Esophagus (tissue), 2 donors: ENCODE data around the gene KLHL33. TPM values are rescaled to one million over a fixed set of nuclear protein-coding genes. Genes with fewer than 3 reads are reported as not detected.
A peak's percentile ranks its signal among the peaks of the same experiment; 100 is the strongest.

ENCODE experiments used
- H3K27ac ChIP-seq, 2 donors: one replicate each; pipeline ENCODE4 v1.5.1; 2013; ENCODE audit warnings: low read depth in 2 of 2, mild to moderate bottlenecking in 2 of 2, inconsistent platforms in 1 of 2, low read length in 1 of 2, moderate library complexity in 1 of 2
- H3K27me3 ChIP-seq, 2 donors: one replicate each; pipeline ENCODE4 v1.6.1; 2013; ENCODE audit warnings: low read length in 2 of 2, control low read depth in 1 of 2, mild to moderate bottlenecking in 1 of 2; ENCODE audit not compliant: insufficient read depth in 2 of 2, control insufficient read depth in 1 of 2
- H3K36me3 ChIP-seq, 2 donors: one replicate each; pipeline ENCODE4 v1.6.1; 2013; ENCODE audit warnings: low read length in 1 of 2; ENCODE audit not compliant: control insufficient read depth in 2 of 2, insufficient read depth in 2 of 2
- H3K4me1 ChIP-seq, 2 donors: one replicate each; pipeline ENCODE4 v1.6.1; 2013; ENCODE audit warnings: low read length in 1 of 2; ENCODE audit not compliant: control insufficient read depth in 2 of 2, insufficient read depth in 2 of 2
- H3K4me3 ChIP-seq, 2 donors: one replicate each; pipeline ENCODE4 v1.5.1; 2013; ENCODE audit warnings: low read length in 2 of 2, mild to moderate bottlenecking in 2 of 2, low read depth in 1 of 2, moderate library complexity in 1 of 2
- H3K9me3 ChIP-seq, 2 donors: one replicate each; pipeline ENCODE4 v1.6.1; 2013; ENCODE audit warnings: mild to moderate bottlenecking in 2 of 2, low read depth in 1 of 2, low read length in 1 of 2, moderate library complexity in 1 of 2; ENCODE audit not compliant: control insufficient read depth in 2 of 2, insufficient read depth in 1 of 2
- WGBS, 2 donors: extraction: QIAGEN DNeasy Blood & Tissue Kit; methylation state at CpG; one replicate each; pipeline ENCODE4 v1.1.7; 2013; 5-methylcytosine and 5-hydroxymethylcytosine counted together
- polyA plus RNA-seq, 2 donors: library from polyadenylated mRNA; stranded (reverse); fragments of 200-250 nt; gene quantifications; one replicate each; pipeline ENCODE4 v1.2.3, GENCODE V29; 2013
- donor health status: healthy with polysubstance abuse.
- donor health status: Bipolar disorder and iron deficiency.

KLHL33 gene
- polyA plus RNA-seq, 2 donors: 0.06 to 0.07 TPM

GRCh38 chr14:20417250-20418186, 18.4 kb downstream of the KLHL33 start:
- no peaks in the 10 kb centered on the region for H3K4me1 ChIP-seq
- 59 to 70% methylated on average over 7 of the region's 7 CpGs for WGBS, 2 donors
- H3K36me3 ChIP-seq: no peaks in the 10 kb centered on the region

GRCh38 chr14:20416223-20416622, 19.7 kb downstream of the KLHL33 start:
- Histone ChIP-seq H3K4me3 (no peak overlapping the region), H3K4me1 (no peaks in the 10 kb centered on the region), H3K27me3 (no peaks in the 10 kb centered on the region), H3K9me3 (no peaks in the 10 kb centered on the region), H3K36me3 (no peaks in the 10 kb centered on the region), H3K27ac (no peak overlapping the region)
- WGBS, 2 donors: 86 to 95% methylated on average over 2 of the region's 2 CpGs

More at GRCh38 chr14:20417250-20418186, 18.4 kb downstream of the KLHL33 start:
- no peaks in the 10 kb centered on the region for H3K9me3 ChIP-seq
- no peak overlapping the region for H3K4me3 ChIP-seq
- H3K27me3 ChIP-seq: no peaks in the 10 kb centered on the region
- H3K27ac ChIP-seq: no peak overlapping the region

DNA sequence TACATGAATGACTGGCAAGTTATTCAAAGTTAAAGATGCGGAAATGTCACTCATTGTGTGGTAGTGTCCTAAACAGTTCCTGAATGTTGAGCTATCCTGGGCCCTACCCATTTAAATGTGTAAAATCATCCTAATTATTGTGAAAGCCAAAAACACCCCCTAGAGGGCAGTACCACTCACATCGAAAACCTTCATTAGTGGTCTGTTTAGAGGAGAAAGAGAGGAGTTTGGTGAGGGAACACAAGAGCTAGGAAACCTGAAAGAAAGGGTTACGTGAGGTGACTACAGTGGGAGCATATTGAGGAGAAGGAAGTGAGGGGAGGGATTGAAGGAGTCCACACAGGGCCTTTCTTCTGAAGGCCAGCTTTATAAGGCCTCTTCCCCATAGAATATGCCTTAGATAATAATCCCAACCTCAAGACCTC, 20.2 kb downstream of the KLHL33 start:
- H3K4me1 ChIP-seq: no peaks in the 10 kb centered on the region
- no peak overlapping the region for H3K27ac ChIP-seq
- H3K27me3 ChIP-seq: no peaks in the 10 kb centered on the region
- H3K4me3 ChIP-seq: no peak overlapping the region
- no peaks in the 10 kb centered on the region for H3K9me3 ChIP-seq
- WGBS, 2 donors: 47 to 53% methylated on average over 3 of the region's 3 CpGs
- H3K36me3 ChIP-seq: no peaks in the 10 kb centered on the region

GRCh38 chr14:20413744-20414082, 22.3 kb downstream of the KLHL33 start:
- Histone ChIP-seq H3K9me3 (no peaks in the 10 kb centered on the region), H3K27ac (peak overlapping the region; percentile 96 to 99), H3K27me3 (no peaks in the 10 kb centered on the region), H3K4me1 (no peaks in the 10 kb centered on the region), H3K36me3 (no peaks in the 10 kb centered on the region), H3K4me3 (peak overlapping the region; percentile 80 to 95)
- 1 to 3% methylated on average over 9 of the region's 9 CpGs for WGBS, 2 donors

GRCh38 chr14:20412876-20413743, 22.9 kb downstream of the KLHL33 start, which contains the start of gene TEP1:
Gene TEP1, minus strand, starts transcription at chr14:20413501. Its CDS starts 5,062 bp downstream, at chr14:20408439.
- Histone ChIP-seq H3K4me3 (peak within 1 kb of the TSS; percentile 80 to 95), H3K4me1 (no peaks in the 10 kb centered on the region), H3K9me3 (no peaks in the 10 kb centered on the region), H3K36me3 (peaks cover 1 to 2% of the 10 kb centered on the region in 2 donors), H3K27me3 (no peaks in the 10 kb centered on the region), H3K27ac (peak within 1 kb of the TSS; percentile 96 to 99)
- WGBS, 2 donors: 0% methylated on average over 43 of the region's 43 CpGs

GRCh38 chr14:20412411-20412810, 23.6 kb downstream of the KLHL33 start:
- H3K27ac ChIP-seq: peak overlapping the region; percentile 96 to 99
- H3K27me3 ChIP-seq: no peaks in the 10 kb centered on the region
- H3K4me1 ChIP-seq: no peaks in the 10 kb centered on the region
- peaks cover 7 to 8% of the 10 kb centered on the region in 2 donors for H3K36me3 ChIP-seq
- H3K4me3 ChIP-seq: peak overlapping the region; percentile 80 to 95
- whole genome bisulfite sequencing, 2 donors: 2 to 3% methylated on average over 7 of the region's 7 CpGs
- H3K9me3 ChIP-seq: no peaks in the 10 kb centered on the region

DNA sequence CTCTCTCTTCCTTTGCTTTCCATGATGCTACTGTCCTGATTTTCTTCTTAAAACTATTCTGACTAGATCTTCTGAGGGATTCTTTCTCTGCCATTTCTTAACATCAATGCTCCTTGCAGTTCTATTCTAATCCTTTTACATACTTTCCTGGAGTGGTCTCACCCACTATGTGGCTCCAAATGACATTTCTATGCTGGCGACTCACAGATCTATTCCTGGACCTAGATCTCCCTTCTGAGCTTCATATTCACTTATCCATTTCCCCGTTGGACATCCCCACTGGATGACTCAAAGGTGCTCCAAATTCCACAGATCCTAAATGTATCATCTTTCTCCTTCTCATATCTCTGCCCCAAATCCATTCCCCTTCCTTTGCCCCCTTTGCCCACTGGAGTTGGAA, 26.7 kb downstream of the KLHL33 start:
- WGBS, 2 donors: 84 to 90% methylated on average over 2 of the region's 2 CpGs
- Histone ChIP-seq H3K27ac (no peak overlapping the region), H3K36me3 (peaks cover 20% of the 10 kb centered on the region in 2 donors), H3K4me1 (no peaks in the 10 kb centered on the region), H3K4me3 (no peak overlapping the region), H3K9me3 (no peaks in the 10 kb centered on the region), H3K27me3 (no peaks in the 10 kb centered on the region)

DNA sequence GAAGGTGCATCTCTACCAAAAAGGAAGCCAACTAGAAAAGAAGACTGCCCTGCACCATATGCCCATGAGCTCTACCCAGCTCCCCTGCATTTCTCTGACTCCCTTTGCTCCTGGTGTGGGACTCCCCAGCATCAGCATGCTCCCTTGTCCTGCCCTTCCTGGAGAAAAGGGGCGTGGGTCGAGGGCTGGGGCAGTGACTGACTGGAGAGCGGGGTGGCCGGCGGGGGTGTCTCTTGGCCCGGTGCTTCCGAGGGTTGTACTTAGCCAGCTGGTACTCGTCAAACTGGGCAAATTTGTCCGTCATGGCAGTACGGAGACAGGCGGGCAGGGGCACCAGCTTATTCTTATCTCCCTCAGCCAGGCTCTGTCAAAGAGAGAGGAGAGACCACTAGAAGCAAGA, 32.4 kb downstream of the KLHL33 start:
- Histone ChIP-seq H3K27ac (no peak overlapping the region), H3K36me3 (peaks cover 23 to 26% of the 10 kb centered on the region in 2 donors), H3K4me3 (no peak overlapping the region), H3K4me1 (no peaks in the 10 kb centered on the region), H3K27me3 (no peaks in the 10 kb centered on the region), H3K9me3 (no peaks in the 10 kb centered on the region)
- WGBS, 2 donors: 89 to 95% methylated on average over 11 of the region's 11 CpGs

- Histone ChIP-seq H3K4me1 (no peaks in the 10 kb centered on the region), H3K36me3 (peaks cover 10 to 17% of the 10 kb centered on the region in 2 donors), H3K27ac (peak overlapping the region in 1 of 2 donors; percentile 54), H3K4me3 (no peak overlapping the region), H3K9me3 (no peaks in the 10 kb centered on the region), H3K27me3 (no peaks in the 10 kb centered on the region)
- WGBS, 2 donors: 62 to 76% methylated on average over 10 of the region's 10 CpGs
These were observed 34.9 kb downstream of the KLHL33 start for GRCh38 chr14:20400965-20401593.
